GM18873 (cell line): Measurements from ENCODE around the gene USO1.
A peak's percentile ranks its signal among the peaks of the same experiment; 100 is the strongest.
"Not testable (repeated sequence)": the region's sequence is repeated elsewhere in the genome, so short reads cannot be mapped to it uniquely, and the experiment has no call there.

Experiments
- ATAC-seq: cut with Tn5 transposase; IDR thresholded peaks from one replicate; pipeline ENCODE4 v1.9.1; 2021; ENCODE audit warnings: mild to moderate bottlenecking, moderate library complexity, moderate number of reproducible peaks; ENCODE audit not compliant: unreplicated experiment, low FRiP score

The USO1 gene

DNA sequence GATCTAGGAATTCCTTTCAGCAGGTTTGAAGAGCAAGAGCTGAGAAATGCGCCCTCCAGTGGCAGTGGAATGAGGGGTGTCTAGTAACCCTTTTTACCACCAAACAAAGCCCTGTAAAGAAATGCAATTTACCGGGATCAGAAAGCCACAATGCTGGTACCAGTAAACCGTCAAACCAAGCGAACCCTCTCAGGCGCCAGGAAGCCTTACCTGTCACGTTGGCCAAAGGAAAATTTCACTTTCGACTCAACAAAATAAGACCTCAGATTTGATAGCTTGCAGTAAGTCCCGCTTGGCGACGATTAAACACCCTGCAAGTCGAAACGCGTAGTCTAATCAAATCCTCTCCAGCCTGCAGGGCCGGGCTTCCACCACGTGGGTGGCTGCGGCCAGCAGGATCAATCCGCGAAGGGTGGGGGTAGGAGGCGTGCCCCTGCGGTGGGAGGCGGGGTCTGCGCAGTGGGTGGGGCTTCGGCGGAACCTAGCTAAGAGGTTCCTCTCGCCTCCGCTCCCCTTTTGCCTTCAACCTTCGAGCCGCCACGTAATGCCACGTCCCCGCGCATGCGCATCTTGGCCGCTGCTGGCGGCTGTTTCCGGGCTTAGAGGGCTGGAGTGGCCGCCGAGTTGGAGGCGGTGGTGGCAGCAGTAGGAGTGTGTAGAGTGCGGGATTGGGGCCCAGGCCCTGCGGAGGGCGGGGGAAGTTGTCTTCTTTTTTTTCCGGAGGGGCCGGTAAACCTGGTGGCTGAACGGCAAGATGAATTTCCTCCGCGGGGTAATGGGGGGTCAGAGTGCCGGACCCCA, at the start of gene USO1:
TSS of gene USO1 (plus strand) at position 512 of the 801 bp plus-strand sequence. CDS start at position 755, 243 bp downstream.
- peak; percentile 84 for ATAC-seq

DNA sequence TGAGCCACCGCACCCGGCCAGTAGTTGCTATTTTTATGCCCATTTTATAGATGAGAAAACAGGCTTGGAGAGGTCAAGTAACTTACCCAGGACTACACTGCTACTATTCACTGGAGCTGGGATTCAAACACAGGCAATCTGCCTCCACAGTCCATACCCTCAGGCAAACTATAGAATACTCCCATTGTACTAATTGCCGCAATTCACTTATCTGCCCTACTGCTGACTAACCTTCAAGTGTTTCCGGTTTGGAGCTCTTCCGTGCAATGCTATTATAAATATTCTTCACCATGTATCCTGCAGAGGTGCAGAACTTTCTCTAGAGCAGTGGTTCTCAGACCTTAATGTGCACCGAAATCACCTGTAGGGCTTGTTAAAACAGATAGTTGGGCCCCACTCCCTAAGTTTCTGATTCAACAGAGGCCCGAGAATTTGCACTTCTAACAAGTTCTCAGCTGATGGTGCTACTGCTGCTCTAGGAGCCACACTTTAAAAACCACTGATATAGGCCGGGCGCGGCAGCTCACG, 49.3 kb upstream of the USO1 start:
- no peak for ATAC-seq

GRCh38 chr4:75678473-75678872, 45.9 kb upstream of the USO1 start:
- no peak for ATAC-seq

GRCh38 chr4:75678965-75679364, 45.4 kb upstream of the USO1 start:
- ATAC-seq, result no peak

DNA sequence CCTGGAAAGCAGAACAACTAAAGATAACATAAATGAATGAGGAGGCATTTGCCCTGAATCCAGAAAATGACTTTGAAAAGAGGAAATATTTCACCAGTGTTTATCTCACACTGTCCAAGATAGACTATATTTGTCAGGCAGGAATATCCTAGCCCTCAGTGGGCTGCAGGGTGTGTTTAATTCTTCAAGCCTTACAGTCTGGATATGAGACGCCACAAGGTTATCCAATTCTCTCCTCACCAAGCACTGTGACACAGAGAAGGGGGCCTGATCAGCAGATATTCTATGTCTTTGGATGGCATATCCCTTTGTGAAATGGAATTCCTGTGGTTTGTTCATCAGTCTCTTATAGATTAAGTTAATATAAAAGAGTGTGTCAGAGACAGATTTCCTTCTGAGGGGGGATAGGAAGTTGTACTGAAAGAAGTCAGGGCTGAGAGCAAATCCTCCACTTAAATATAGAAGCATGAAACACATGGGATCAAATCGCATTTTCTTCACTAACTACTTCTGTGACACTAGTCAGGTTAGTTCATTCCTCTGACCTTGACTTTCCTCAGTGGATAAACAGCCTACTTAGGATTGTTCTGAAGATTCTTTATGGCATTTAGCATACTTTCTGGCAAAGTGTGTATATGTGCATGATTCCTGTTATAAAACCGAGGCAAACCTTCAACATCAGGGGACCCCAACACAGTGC, 44.4 kb upstream of the USO1 start:
- no peak for ATAC-seq

DNA sequence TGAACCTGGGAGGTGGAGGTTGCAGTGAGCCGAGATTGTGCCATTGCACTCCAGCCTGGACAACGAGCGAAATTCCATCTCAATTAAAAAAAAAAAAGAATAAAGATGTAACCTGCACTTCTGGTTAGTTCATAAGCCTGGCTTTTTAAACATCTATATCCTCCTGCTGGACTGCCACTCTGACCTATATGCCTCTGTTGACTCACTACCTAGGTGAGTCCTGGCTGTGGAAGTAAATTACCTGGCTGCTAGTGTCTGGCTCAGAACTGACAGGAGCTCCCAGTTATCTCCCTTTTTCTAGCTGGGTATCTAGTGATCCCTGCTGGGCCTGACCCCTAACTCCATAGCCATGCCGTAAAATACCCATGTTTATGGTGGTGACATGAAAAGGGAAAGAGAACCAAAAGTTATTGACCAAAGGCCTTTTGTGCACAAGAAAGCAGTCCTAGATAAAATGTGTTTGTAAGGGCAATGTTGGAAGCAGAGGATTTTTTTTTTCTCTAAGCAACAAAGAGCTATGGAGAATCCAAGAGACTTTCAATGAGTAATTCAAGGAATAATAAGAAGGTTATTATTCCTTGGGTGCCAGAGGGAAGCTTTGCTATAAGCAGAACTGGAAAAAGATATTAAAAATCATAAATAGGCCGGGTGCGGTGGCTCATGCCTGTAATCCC, 40.8 kb upstream of the USO1 start:
- ATAC-seq, result no peak

GRCh38 chr4:75685546-75686189, 38.7 kb upstream of the USO1 start:
- no peak for ATAC-seq

GRCh38 chr4:75686346-75686745, 38.0 kb upstream of the USO1 start:
- ATAC-seq, result no peak

- not testable (repeated sequence) for ATAC-seq
Observed at GRCh38 chr4:75687125-75687524, 37.3 kb upstream of the USO1 start.

GRCh38 chr4:75692066-75692465, 32.3 kb upstream of the USO1 start:
- not testable (repeated sequence) for ATAC-seq

GRCh38 chr4:75696071-75696470, 28.3 kb upstream of the USO1 start:
- no peak for ATAC-seq

DNA sequence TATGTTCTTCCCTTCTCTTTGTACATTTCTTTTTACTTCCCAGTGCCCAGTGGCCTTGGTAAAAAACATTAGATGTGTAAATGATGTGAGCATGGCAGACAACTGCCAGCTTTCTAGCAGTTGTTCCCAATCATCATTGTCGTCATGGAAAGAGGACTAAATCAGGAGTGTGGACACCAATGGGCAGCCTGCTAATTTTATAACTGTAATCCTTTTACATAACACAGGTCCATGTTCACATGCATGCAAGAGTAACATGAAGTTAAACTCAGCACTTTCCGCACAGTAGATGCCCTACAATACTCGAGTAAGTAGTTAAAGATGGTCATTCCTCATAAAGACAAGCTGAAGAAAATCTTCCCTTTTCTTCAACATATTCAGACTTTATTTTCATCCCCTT, 27.8 kb upstream of the USO1 start:
- ATAC-seq, result no peak

- ATAC-seq, result peak; percentile 96
Observed at GRCh38 chr4:75698162-75698962, 26.0 kb upstream of the USO1 start.

DNA sequence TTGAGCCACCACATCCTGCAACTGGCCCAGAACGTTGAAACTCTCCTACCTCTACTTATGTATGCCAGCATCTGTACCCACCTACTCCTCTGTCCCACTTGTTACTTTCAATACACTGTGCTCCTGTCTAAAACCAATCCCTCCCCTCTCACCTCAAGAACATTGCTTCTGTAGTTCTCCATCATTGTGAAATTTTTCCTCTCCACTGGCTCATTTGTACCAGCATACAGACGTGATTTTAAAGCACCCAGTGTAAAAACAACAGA, 25.5 kb upstream of the USO1 start:
- ATAC-seq, result peak; percentile 31

GRCh38 chr4:75699299-75699698, 25.1 kb upstream of the USO1 start:
- no peak for ATAC-seq

GRCh38 chr4:75702919-75703411, 21.4 kb upstream of the USO1 start:
- no peak for ATAC-seq

DNA sequence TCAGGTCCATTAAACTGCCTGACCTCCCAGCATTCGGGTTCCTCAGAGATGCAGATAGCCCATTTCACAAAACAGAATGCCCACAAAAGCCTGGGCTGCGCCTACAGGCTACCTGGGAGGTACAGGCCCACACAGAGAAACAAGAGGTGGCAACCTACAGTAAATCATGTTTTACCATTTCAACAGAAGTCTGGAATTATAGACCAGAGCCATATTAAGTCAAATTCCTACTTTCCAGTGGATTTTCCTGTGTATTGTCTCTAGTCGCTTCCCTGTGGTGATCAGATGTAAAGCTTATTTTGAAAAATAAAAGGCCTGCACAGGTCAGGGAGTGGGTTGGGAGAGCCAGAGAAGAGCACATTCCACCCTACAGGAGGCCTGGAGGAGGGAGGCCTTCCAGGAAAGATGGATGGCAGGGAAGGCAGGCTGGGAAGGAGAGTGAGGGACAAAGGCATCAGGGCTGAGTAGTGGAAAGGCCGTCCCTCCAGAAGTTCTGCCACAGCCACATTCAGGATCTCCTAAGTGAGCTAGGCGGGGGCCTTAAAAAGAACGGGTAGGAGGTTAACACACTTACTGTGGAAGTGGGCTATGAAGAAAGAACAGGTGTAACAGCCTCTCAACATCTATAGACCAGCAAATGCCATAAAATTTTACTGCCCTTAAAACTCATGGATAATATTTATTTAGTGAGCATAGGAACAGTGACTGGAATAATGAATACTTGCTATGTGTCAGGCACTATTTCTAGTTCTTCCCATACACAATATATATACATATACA, 19.0 kb upstream of the USO1 start:
- no peak for ATAC-seq

GRCh38 chr4:75708218-75708691, 16.1 kb upstream of the USO1 start:
- no peak for ATAC-seq

- no peak for ATAC-seq
Observed at GRCh38 chr4:75710246-75710645, 14.1 kb upstream of the USO1 start.
